PC-9 (cell line): ENCODE measurements around the gene ACAP2.
"Not testable (repeated sequence)": the region's sequence is repeated elsewhere in the genome, so short reads cannot be mapped to it uniquely, and the experiment has no call there.

Source experiments
- EZH2 ChIP-seq: fragments of 200-600 bp; sonication (generic); IDR thresholded peaks from 2 replicates; pipeline ENCODE4 v1.8.0; 2017; ENCODE audit warnings: antibody characterized with exemption, low read depth
- TF ChIP-seq, protein P1 (sequence below): fragments of 200-600 bp; sonication (generic); conservative IDR thresholded peaks from 2 replicates; pipeline ENCODE4 v1.6.1; 2017; ENCODE audit warnings: mixed run types, antibody characterized with exemption, mild to moderate bottlenecking, moderate library complexity

DNA sequence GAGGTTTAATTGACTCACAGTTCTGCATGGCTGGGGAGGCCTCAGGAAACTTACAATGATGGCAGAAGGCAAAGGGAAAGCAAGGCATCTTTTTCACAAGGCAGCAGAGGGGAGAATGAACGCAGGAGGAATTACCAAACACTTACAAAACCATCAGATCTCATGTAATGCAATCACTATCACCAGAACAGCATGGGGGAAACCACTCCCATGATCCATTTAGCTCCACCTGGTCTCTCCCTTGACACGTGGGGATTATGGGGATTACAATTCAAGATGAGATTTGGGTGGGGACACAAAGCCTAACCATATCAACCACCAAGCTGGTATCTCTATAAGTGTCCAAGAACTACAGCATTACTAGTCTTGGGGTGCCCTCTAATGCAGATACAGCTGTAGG lies 85.0 kb downstream of the ACAP2 start:
- TF ChIP-seq, protein P1, sequence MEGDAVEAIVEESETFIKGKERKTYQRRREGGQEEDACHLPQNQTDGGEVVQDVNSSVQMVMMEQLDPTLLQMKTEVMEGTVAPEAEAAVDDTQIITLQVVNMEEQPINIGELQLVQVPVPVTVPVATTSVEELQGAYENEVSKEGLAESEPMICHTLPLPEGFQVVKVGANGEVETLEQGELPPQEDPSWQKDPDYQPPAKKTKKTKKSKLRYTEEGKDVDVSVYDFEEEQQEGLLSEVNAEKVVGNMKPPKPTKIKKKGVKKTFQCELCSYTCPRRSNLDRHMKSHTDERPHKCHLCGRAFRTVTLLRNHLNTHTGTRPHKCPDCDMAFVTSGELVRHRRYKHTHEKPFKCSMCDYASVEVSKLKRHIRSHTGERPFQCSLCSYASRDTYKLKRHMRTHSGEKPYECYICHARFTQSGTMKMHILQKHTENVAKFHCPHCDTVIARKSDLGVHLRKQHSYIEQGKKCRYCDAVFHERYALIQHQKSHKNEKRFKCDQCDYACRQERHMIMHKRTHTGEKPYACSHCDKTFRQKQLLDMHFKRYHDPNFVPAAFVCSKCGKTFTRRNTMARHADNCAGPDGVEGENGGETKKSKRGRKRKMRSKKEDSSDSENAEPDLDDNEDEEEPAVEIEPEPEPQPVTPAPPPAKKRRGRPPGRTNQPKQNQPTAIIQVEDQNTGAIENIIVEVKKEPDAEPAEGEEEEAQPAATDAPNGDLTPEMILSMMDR, result not testable (repeated sequence)
- TF ChIP-seq EZH2, result not testable (repeated sequence)
